IMR-90 (cell line): ENCODE measurements around the gene PRR5L. TPM values are rescaled to one million over a fixed set of nuclear protein-coding genes. Genes with fewer than 3 reads are reported as not detected.

Experiments used
- ATAC-seq: fragments of 200-7000 bp; cut with Tn5 transposase; 2 replicates; pipeline ENCODE4 v1.9.1; 2020; ENCODE audit warnings: low read depth, mild to moderate bottlenecking, moderate library complexity
- BruUV-seq: library from RNA; stranded (reverse); fragments of 400-500 nt; replicated peaks from 2 replicates; lab custom pipeline; 2021; lab: Mats Ljungman, UMichigan
- CTCF ChIA-PET: fragments of 300-600 bp; formaldehyde crosslinking; extraction: SDS; loops from one replicate; lab custom pipeline; 2021; ENCODE audit warnings: antibody characterized with exemption; lab: Yijun Ruan, JAX
- POLR2A ChIA-PET: fragments of 300-600 bp; sonication (Branson Sonifier 250); formaldehyde crosslinking; loops from one replicate; lab custom pipeline; 2022; ENCODE audit warnings: antibody characterized with exemption; ENCODE audit not compliant: unreplicated experiment; lab: Charles Lee
- DNase-seq: peaks from one replicate; pipeline ENCODE4 v3.0.0; 2013
- H2AFZ ChIP-seq: replicated peaks from 2 replicates; pipeline ENCODE3; 2013; ENCODE audit warnings: low read length, mild to moderate bottlenecking; ENCODE audit not compliant: poor library complexity
- H2AK5ac ChIP-seq: 2 replicates; pipeline ENCODE4 v1.6.1; 2013; ENCODE audit warnings: low read depth, low read length, inconsistent platforms
- H2AK9ac ChIP-seq: replicated peaks from 2 replicates; pipeline ENCODE3; 2013; ENCODE audit warnings: mild to moderate bottlenecking, low read depth, low read length, moderate library complexity; ENCODE audit not compliant: poor library complexity
- H2BK120ac ChIP-seq: 2 replicates; pipeline ENCODE4 v1.6.1; 2013; ENCODE audit warnings: low read depth, low read length, inconsistent platforms
- H2BK15ac ChIP-seq: 3 replicates; pipeline ENCODE4 v1.6.1; 2013; ENCODE audit warnings: low read depth, low read length, inconsistent platforms
- H2BK20ac ChIP-seq: 2 replicates; pipeline ENCODE4 v1.6.1; 2013; ENCODE audit warnings: low read depth, mild to moderate bottlenecking, inconsistent platforms, low read length, moderate library complexity
- H2BK5ac ChIP-seq: 2 replicates; pipeline ENCODE4 v1.6.1; 2013; ENCODE audit warnings: mild to moderate bottlenecking, low read depth, low read length, inconsistent platforms; ENCODE audit not compliant: poor library complexity, severe bottlenecking
- H3K14ac ChIP-seq: replicated peaks from 2 replicates; pipeline ENCODE4 v1.6.1; 2013; ENCODE audit warnings: low read depth, low read length, inconsistent platforms
- H3K18ac ChIP-seq: 2 replicates; pipeline ENCODE4 v1.6.1; 2013; ENCODE audit warnings: low read depth, low read length, control low read depth
- H3K23ac ChIP-seq: 2 replicates; pipeline ENCODE4 v1.6.1; 2013; ENCODE audit warnings: low read depth, low read length, inconsistent platforms
- H3K27ac ChIP-seq: 2 replicates; pipeline ENCODE4 v1.5.1; 2013; ENCODE audit warnings: mild to moderate bottlenecking, control low read depth, low read length; ENCODE audit not compliant: insufficient read depth
- H3K27me3 ChIP-seq: 2 replicates; pipeline ENCODE4 v1.6.1; 2013; ENCODE audit warnings: low read length; ENCODE audit not compliant: control insufficient read depth, insufficient read depth
- H3K36me3 ChIP-seq: 2 replicates; pipeline ENCODE4 v1.6.1; 2013; ENCODE audit warnings: low read length, mixed read lengths; ENCODE audit not compliant: control insufficient read depth, insufficient read depth
- H3K4ac ChIP-seq: 2 replicates; pipeline ENCODE4 v1.6.1; 2013; ENCODE audit warnings: low read depth, low read length, inconsistent platforms
- H3K4me1 ChIP-seq: 2 replicates; pipeline ENCODE4 v1.6.1; 2013; ENCODE audit warnings: low read length, mixed read lengths; ENCODE audit not compliant: control insufficient read depth, insufficient read depth
- H3K4me2 ChIP-seq: 2 replicates; pipeline ENCODE4 v1.6.1; 2013; ENCODE audit warnings: low read depth, mild to moderate bottlenecking, control low read depth, low read length, moderate library complexity
- H3K4me3 ChIP-seq: 2 replicates; pipeline ENCODE4 v1.5.1; 2013; ENCODE audit warnings: low read depth, mild to moderate bottlenecking, control low read depth, low read length, moderate library complexity; ENCODE audit not compliant: insufficient read depth
- H3K56ac ChIP-seq: 2 replicates; pipeline ENCODE4 v1.6.1; 2013; ENCODE audit warnings: low read length, inconsistent platforms; ENCODE audit not compliant: insufficient read depth; ENCODE audit errors: extremely low read depth
- H3K79me1 ChIP-seq, 2 experiments: 2 replicates each; pipeline ENCODE4 v1.6.1; 2013; ENCODE audit warnings: low read length in 2 of 2, inconsistent platforms in 1 of 2, low read depth in 1 of 2
- H3K9ac ChIP-seq: 2 replicates; pipeline ENCODE4 v1.6.1; 2013; ENCODE audit warnings: low read depth, low read length, control low read depth
- H3K9me1 ChIP-seq: 2 replicates; pipeline ENCODE4 v1.6.1; 2013; ENCODE audit warnings: low read length, inconsistent platforms; ENCODE audit not compliant: insufficient read depth
- H3K9me3 ChIP-seq: 2 replicates; pipeline ENCODE4 v1.6.1; 2013; ENCODE audit warnings: low read length; ENCODE audit not compliant: control insufficient read depth, insufficient read depth
- H4K20me1 ChIP-seq: 2 replicates; pipeline ENCODE4 v1.6.1; 2013; ENCODE audit warnings: low read length, inconsistent platforms; ENCODE audit not compliant: insufficient read depth
- H4K5ac ChIP-seq: 2 replicates; pipeline ENCODE4 v1.6.1; 2013; ENCODE audit warnings: mild to moderate bottlenecking, low read depth, low read length, control low read depth
- H4K8ac ChIP-seq, 2 experiments: 2 replicates each; pipeline ENCODE4 v1.6.1; 2013; ENCODE audit warnings: low read depth in 2 of 2, low read length in 2 of 2, control low read depth in 1 of 2, inconsistent platforms in 1 of 2
- H4K91ac ChIP-seq: 2 replicates; pipeline ENCODE4 v1.6.1; 2013; ENCODE audit warnings: low read depth, low read length, inconsistent platforms; ENCODE audit not compliant: insufficient read depth
- BHLHE40 ChIP-seq: fragments of 150-350 bp; IDR thresholded peaks from 2 replicates; pipeline ENCODE4 v1.6.1; 2016; ENCODE audit warnings: mild to moderate bottlenecking, low read depth, low read length
- CEBPB ChIP-seq: IDR thresholded peaks from 2 replicates; pipeline ENCODE4 v1.6.1; 2012; ENCODE audit warnings: low read depth, low read length, improper control_type of control experiment
- CHD1 ChIP-seq: IDR thresholded peaks from 2 replicates; pipeline ENCODE4 v1.6.1; 2012; ENCODE audit warnings: low read depth, low read length, improper control_type of control experiment
- ELK1 ChIP-seq: fragments of 150-350 bp; IDR thresholded peaks from 2 replicates; pipeline ENCODE4 v1.6.1; 2016; ENCODE audit warnings: low read depth, mild to moderate bottlenecking, low read length, moderate library complexity, borderline replicate concordance
- FOS ChIP-seq: fragments of 150-350 bp; IDR thresholded peaks from 2 replicates; pipeline ENCODE4 v1.6.1; 2016; ENCODE audit warnings: low read depth, low read length
- MAFK ChIP-seq: IDR thresholded peaks from 2 replicates; pipeline ENCODE4 v1.6.1; 2012; ENCODE audit warnings: low read depth, low read length, improper control_type of control experiment
- MAZ ChIP-seq: IDR thresholded peaks from 2 replicates; pipeline ENCODE4 v1.6.1; 2012; ENCODE audit warnings: low read depth, mild to moderate bottlenecking, low read length, improper control_type of control experiment, moderate library complexity, borderline replicate concordance
- MXI1 ChIP-seq: IDR thresholded peaks from 2 replicates; pipeline ENCODE4 v1.6.1; 2012; ENCODE audit warnings: low read depth, mild to moderate bottlenecking, low read length, moderate library complexity, borderline replicate concordance
- NFE2L2 ChIP-seq: fragments of 150-350 bp; IDR thresholded peaks from 2 replicates; pipeline ENCODE4 v1.6.1; 2016; ENCODE audit warnings: low read depth, mild to moderate bottlenecking, low read length
- POLR2A ChIP-seq: IDR thresholded peaks from 2 replicates; pipeline ENCODE4 v1.6.1; 2012; ENCODE audit warnings: mild to moderate bottlenecking, low read depth, low read length
- RAD21 ChIP-seq: IDR thresholded peaks from 2 replicates; pipeline ENCODE4 v1.6.1; 2012; ENCODE audit warnings: low read length, improper control_type of control experiment
- RCOR1 ChIP-seq: IDR thresholded peaks from 2 replicates; pipeline ENCODE4 v1.6.1; 2012; ENCODE audit warnings: mild to moderate bottlenecking, low read length, improper control_type of control experiment; ENCODE audit not compliant: insufficient replicate concordance
- RFX5 ChIP-seq: IDR thresholded peaks from 2 replicates; pipeline ENCODE4 v1.8.0; 2012; ENCODE audit warnings: low read depth, mild to moderate bottlenecking, low read length, moderate library complexity
- SMC3 ChIP-seq: fragments of 150-350 bp; IDR thresholded peaks from 2 replicates; pipeline ENCODE4 v1.6.1; 2016; ENCODE audit warnings: low read depth, mild to moderate bottlenecking, antibody characterized with exemption, low read length, moderate library complexity
- USF2 ChIP-seq: fragments of 150-350 bp; IDR thresholded peaks from 2 replicates; pipeline ENCODE4 v1.6.1; 2017; ENCODE audit warnings: mild to moderate bottlenecking, antibody characterized with exemption, low read length, low read depth
- WGBS, 2 experiments: methylation state at CpG; one replicate each; pipeline versions ENCODE4 v1.1.5 to v1.1.7; 2013; ENCODE audit warnings: missing lambda C conversion rate in 2 of 2; ENCODE audit not compliant: insufficient read length in 1 of 2; ENCODE audit errors: extremely low coverage in 2 of 2; 5-methylcytosine and 5-hydroxymethylcytosine counted together
- dilution Hi-C: fragments of 300-500 bp; cut with HindIII; formaldehyde crosslinking; loops from one replicate; pipeline ENCODE4 v1.14.3; 2018; ENCODE audit warnings: low sequenced_read_pairs; ENCODE audit not compliant: unreplicated experiment
- in situ Hi-C: fragments of 300-500 bp; cut with MboI; formaldehyde crosslinking; loops from 3 replicates; pipeline ENCODE4 v1.14.3; 2019; ENCODE audit warnings: low sequenced_read_pairs, inconsistent platforms, mixed read lengths
- intact Hi-C: fragments of 100-400 bp; cut with micrococcal nuclease; formaldehyde crosslinking; loops from 2 replicates; pipeline ENCODE4 v1.10.0; 2022
- polyA plus RNA-seq, 3 experiments: library from polyadenylated mRNA; depleted of rRNA; stranded (reverse); fragments of >200 nt; gene quantifications; 2 replicates each; pipeline ENCODE4 v1.2.3, GENCODE V29; 2012; ENCODE audit warnings: low replicate concordance in 1 of 3
- total RNA-seq: library from RNA; depleted of rRNA; stranded (reverse); fragments of >200 nt; gene quantifications from 2 replicates; pipeline ENCODE4 v1.2.3, GENCODE V29; 2012

PRR5L gene
- total and polyA plus RNA-seq, 2 of the 4 experiments (the other 2 are of a cell fraction) = 2.9 to 3.6 TPM

GRCh38 chr11:36346562-36347383 is 50.7 kb downstream of the PRR5L start:
- Histone ChIP-seq H3K9me3 (no peaks in the 10 kb centered on the region; the same call in 1 of the 2 replicates), H2BK120ac (no peak overlapping the region), H2AK5ac (no peak overlapping the region), H3K23ac (no peak overlapping the region), H3K9ac (no peak overlapping the region), H3K14ac (no peak overlapping the region), H2BK15ac (no peak overlapping the region), H4K8ac (no peak overlapping the region), H3K4me2 (no peak overlapping the region), H3K4me1 (no peaks in the 10 kb centered on the region), H4K20me1 (no peaks in the 10 kb centered on the region), H2BK5ac (no peak overlapping the region), H3K27ac (no peak overlapping the region), H2AK9ac (no peak overlapping the region), H3K9me1 (0 out of 2 replicates have a peak, but pooled peaks cover 3% of the 10 kb centered on the region), H3K56ac (no peak overlapping the region), H3K4ac (no peak overlapping the region), H4K5ac (no peak overlapping the region), H3K4me3 (no peak overlapping the region), H4K91ac (no peak overlapping the region), H3K18ac (no peak overlapping the region), H2BK20ac (no peak overlapping the region), H3K79me1 (no peaks in the 10 kb centered on the region), H2AFZ (no peak overlapping the region), H3K27me3 (peaks cover 23% of the 10 kb centered on the region), H3K36me3 (no peaks in the 10 kb centered on the region)
- in situ Hi-C loops (no loop called here), dilution Hi-C loops (no loop called here), intact Hi-C loops (no loop called here)
- ATAC-seq (no peak), DNase-seq (peak; percentile 10)
- ChIA-PET CTCF (no interaction called here), POLR2A (interaction anchor here (0.6 kb wide), 1 partner anchor 29 kb away, joined by 6 read pairs; no protein-coding TSS in a partner anchor)
- no TSS peak for BruUV-seq
- no CpG with 5 or more reads among the region's 5 CpGs for WGBS, 2 experiments
- TF ChIP-seq SMC3 (no peak), CEBPB (no peak), RFX5 (no peak), POLR2A (no peak), USF2 (no peak), MAFK (no peak), RAD21 (no peak), RCOR1 (no peak), FOS (no peak), ELK1 (no peak), NFE2L2 (no peak), BHLHE40 (no peak), MXI1 (no peak), CHD1 (no peak), MAZ (no peak)
